Natural killer cell (primary cell): ENCODE measurements around the gene PREPL. TPM values are rescaled to one million over a fixed set of nuclear protein-coding genes. Genes with fewer than 3 reads are reported as not detected.

ENCODE experiments used
- ATAC-seq, 3 donors: fragments of 150-1000 bp in 2 of 3; fragments of 200-7000 bp in 1 of 3; cut with Tn5 transposase; 1 replicate in 1 of 3; 2 replicates in 2 of 3; pipeline ENCODE4 v1.10.0; 2021; ENCODE audit warnings: mild to moderate bottlenecking in 2 of 3, moderate library complexity in 2 of 3
- DNase-seq, 2 donors: peaks; one replicate each; pipeline versions ENCODE4 v3.0.0 to v3.0.0-alpha.2; 2013 to 2021; ENCODE audit warnings: mixed read lengths in 1 of 2
- H3K27ac ChIP-seq: one replicate; pipeline ENCODE4 v1.5.1; 2013; ENCODE audit warnings: mild to moderate bottlenecking, low read length
- H3K27me3 ChIP-seq: one replicate; pipeline ENCODE4 v1.6.1; 2013; ENCODE audit warnings: low read length; ENCODE audit not compliant: control insufficient read depth, insufficient read depth
- H3K36me3 ChIP-seq: one replicate; pipeline ENCODE4 v1.6.1; 2013; ENCODE audit warnings: low read length; ENCODE audit not compliant: control insufficient read depth, insufficient read depth
- H3K4me1 ChIP-seq: one replicate; pipeline ENCODE4 v1.6.1; 2013; ENCODE audit warnings: low read length; ENCODE audit not compliant: control insufficient read depth, insufficient read depth
- H3K4me3 ChIP-seq: one replicate; pipeline ENCODE4 v1.5.1; 2013; ENCODE audit warnings: low read length
- H3K9me3 ChIP-seq: one replicate; pipeline ENCODE4 v1.6.1; 2013; ENCODE audit warnings: low read length; ENCODE audit not compliant: control insufficient read depth, insufficient read depth
- H3K27ac Mint-ChIP-seq, 2 donors: one replicate each; pipeline ENCODE4 v1.8.0; 2022; ENCODE audit warnings: mild to moderate bottlenecking in 2 of 2, mixed read lengths in 2 of 2, moderate library complexity in 1 of 2
- H3K27me3 Mint-ChIP-seq, 2 donors: one replicate each; pipeline ENCODE4 v1.8.0; 2022; ENCODE audit warnings: low read depth in 2 of 2, mixed read lengths in 2 of 2
- H3K36me3 Mint-ChIP-seq: one replicate; pipeline ENCODE4 v1.8.0; 2022; ENCODE audit warnings: mixed read lengths
- H3K4me1 Mint-ChIP-seq, 2 donors: one replicate each; pipeline ENCODE4 v1.8.0; 2022; ENCODE audit warnings: mixed read lengths in 2 of 2
- H3K4me3 Mint-ChIP-seq: one replicate; pipeline ENCODE4 v1.8.0; 2022; ENCODE audit warnings: mild to moderate bottlenecking, moderate library complexity, mixed read lengths
- H3K9me3 Mint-ChIP-seq, 2 donors: one replicate each; pipeline ENCODE4 v1.8.0; 2022; ENCODE audit warnings: mixed read lengths in 2 of 2
- CTCF ChIP-seq: fragments of 200-600 bp; IDR thresholded peaks from one replicate; pipeline ENCODE4 v1.8.0; 2022; ENCODE audit warnings: antibody characterized with exemption
- WGBS: methylation state at CpG from one replicate; pipeline ENCODE4 v1.1.7; 2013; ENCODE audit warnings: missing lambda C conversion rate; ENCODE audit not compliant: insufficient coverage; 5-methylcytosine and 5-hydroxymethylcytosine counted together
- intact Hi-C: fragments of 100-400 bp; cut with micrococcal nuclease; formaldehyde crosslinking; loops from one replicate; pipeline ENCODE4 v1.14.2; 2022
- total RNA-seq, 4 donors: library from RNA; stranded (reverse); fragments of 120-200 nt in 1 of 4; gene quantifications; one replicate each; pipeline versions ENCODE4 v1.2.3 to v1.2.4, GENCODE V29; 2013 to 2022

PREPL gene
- total RNA-seq, 3 donors from 2014 or later (not counting 1 experiment from before 2014, with no cell fraction given): 17.2 to 23.2 (median 18.4) TPM

- intact Hi-C loops: no loop called here
- ATAC-seq (no peak), DNase-seq (no peak)
- TF ChIP-seq CTCF: no peak
- H3K36me3 ChIP-seq: peaks cover 52% of the 10 kb centered on the region
- peaks cover 24% of the 10 kb centered on the region for H3K36me3 Mint-ChIP-seq
- H3K4me1 Mint-ChIP-seq: no peaks in the 10 kb centered on the region
- no peak overlapping the region for H3K27ac Mint-ChIP-seq
- no peaks in the 10 kb centered on the region for H3K4me1 ChIP-seq
- no peaks in the 10 kb centered on the region for H3K27me3 ChIP-seq
- no peaks in the 10 kb centered on the region for H3K27me3 Mint-ChIP-seq
- H3K4me3 ChIP-seq: no peak overlapping the region
- no peaks in the 10 kb centered on the region for H3K9me3 ChIP-seq
- 96% methylated on average over 3 of the region's 4 CpGs for WGBS
- no peak overlapping the region for H3K27ac ChIP-seq
- no peaks in the 10 kb centered on the region for H3K9me3 Mint-ChIP-seq
- no peak overlapping the region for H3K4me3 Mint-ChIP-seq
Measured at GRCh38 chr2:44325897-44326296, 35.4 kb downstream of the PREPL start.

GRCh38 chr2:44324971-44325426, 36.3 kb downstream of the PREPL start:
- Histone ChIP-seq H3K27me3 (no peaks in the 10 kb centered on the region), H3K9me3 (no peaks in the 10 kb centered on the region), H3K27ac (no peak overlapping the region), H3K4me3 (no peak overlapping the region), H3K4me1 (no peaks in the 10 kb centered on the region), H3K36me3 (peaks cover 57% of the 10 kb centered on the region)
- Mint-ChIP-seq H3K27ac (no peak overlapping the region), H3K27me3 (no peaks in the 10 kb centered on the region), H3K36me3 (peaks cover 24% of the 10 kb centered on the region), H3K4me1 (no peaks in the 10 kb centered on the region), H3K4me3 (no peak overlapping the region), H3K9me3 (no peaks in the 10 kb centered on the region)
- WGBS: 100% methylated on average over 1 of the region's 1 CpG
- no peak for DNase-seq
- intact Hi-C loops: no loop called here
- no peak for ATAC-seq
- no peak for TF ChIP-seq CTCF

DNA sequence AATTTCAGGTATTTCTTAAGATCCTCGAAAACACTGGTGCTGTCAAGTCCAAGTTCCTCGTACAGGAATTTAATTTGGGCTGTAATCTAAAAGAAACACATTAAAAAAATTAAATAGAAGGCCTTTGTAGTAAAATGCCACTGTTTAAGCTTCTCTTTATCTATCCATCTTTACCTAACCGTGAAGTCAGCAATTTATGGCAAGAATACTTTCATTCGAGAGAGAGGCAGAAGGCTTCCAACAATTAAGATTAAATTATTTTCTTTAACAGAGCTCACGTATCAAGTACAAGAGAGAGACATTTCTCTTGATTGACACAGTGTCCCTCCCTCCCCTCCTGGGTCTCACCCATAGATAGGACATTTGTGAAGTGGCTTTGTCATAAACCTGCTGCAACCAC, 39.9 kb downstream of the PREPL start:
- H3K36me3 ChIP-seq: peaks cover 54% of the 10 kb centered on the region
- no peak overlapping the region for H3K27ac Mint-ChIP-seq
- no peaks in the 10 kb centered on the region for H3K9me3 ChIP-seq
- H3K36me3 Mint-ChIP-seq: peaks cover 16% of the 10 kb centered on the region
- H3K4me3 Mint-ChIP-seq: no peak overlapping the region
- H3K27me3 ChIP-seq: no peaks in the 10 kb centered on the region
- H3K9me3 Mint-ChIP-seq: no peaks in the 10 kb centered on the region
- ATAC-seq (no peak), DNase-seq (no peak)
- no peak overlapping the region for H3K4me3 ChIP-seq
- 98% methylated on average over 5 of the region's 5 CpGs for WGBS
- TF ChIP-seq CTCF: no peak
- H3K4me1 ChIP-seq: no peaks in the 10 kb centered on the region
- H3K4me1 Mint-ChIP-seq: no peaks in the 10 kb centered on the region
- no peaks in the 10 kb centered on the region for H3K27me3 Mint-ChIP-seq
- intact Hi-C loops: no loop called here
- H3K27ac ChIP-seq: no peak overlapping the region

DNA sequence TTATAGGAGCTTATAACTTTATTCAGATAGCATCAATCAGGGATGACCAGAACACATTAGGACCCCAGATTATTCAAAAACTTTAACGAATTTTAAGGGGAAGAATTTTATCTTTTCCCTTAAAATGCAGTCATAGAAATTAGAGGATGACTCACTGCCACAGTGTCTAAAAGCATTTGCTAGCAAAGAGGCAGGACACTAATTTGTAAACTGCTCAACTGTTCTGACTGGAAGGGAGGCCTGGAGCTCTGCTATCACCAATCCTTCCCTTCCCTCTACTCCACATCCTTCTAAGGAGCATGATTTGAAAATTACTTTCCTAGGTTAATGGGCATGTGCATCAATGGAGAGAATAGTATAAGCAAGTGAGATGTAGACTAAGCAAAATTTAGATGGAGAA, 40.5 kb downstream of the PREPL start:
- H3K27me3 ChIP-seq: no peaks in the 10 kb centered on the region
- ATAC-seq (no peak), DNase-seq (no peak)
- no peak overlapping the region for H3K27ac ChIP-seq
- H3K4me3 Mint-ChIP-seq: no peak overlapping the region
- no peaks in the 10 kb centered on the region for H3K27me3 Mint-ChIP-seq
- H3K27ac Mint-ChIP-seq: no peak overlapping the region
- WGBS: no CpG with 5 or more reads among the region's 1 CpG
- H3K36me3 Mint-ChIP-seq: peaks cover 16% of the 10 kb centered on the region
- no peaks in the 10 kb centered on the region for H3K4me1 Mint-ChIP-seq
- H3K4me1 ChIP-seq: no peaks in the 10 kb centered on the region
- TF ChIP-seq CTCF: no peak
- peaks cover 59% of the 10 kb centered on the region for H3K36me3 ChIP-seq
- no peaks in the 10 kb centered on the region for H3K9me3 ChIP-seq
- no peaks in the 10 kb centered on the region for H3K9me3 Mint-ChIP-seq
- no peak overlapping the region for H3K4me3 ChIP-seq
- intact Hi-C loops: no loop called here
